ENCODE results near the gene ANO4.

DNA sequence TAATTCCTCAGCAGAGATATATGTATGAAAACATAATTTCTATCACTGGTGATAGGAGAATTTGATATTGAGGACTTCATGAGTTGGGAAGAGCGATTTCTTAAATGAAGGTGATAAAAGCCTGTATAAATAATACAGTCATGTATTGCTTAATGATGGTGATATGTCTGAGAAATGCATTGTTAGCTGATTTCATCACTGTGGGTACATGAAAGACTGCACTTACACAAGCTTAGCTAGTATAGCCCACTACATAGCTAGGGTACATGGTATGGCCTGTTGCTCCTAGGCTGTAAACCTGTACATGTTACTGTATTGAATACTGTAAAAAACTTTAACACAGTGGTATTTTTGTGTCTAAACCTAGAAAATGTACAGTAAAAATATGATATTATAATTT is 63.4 kb downstream of the ANO4 start:
- no peak for TF ChIP-seq CTCF (IDR thresholded peaks at IDR 0.05; ENCODE audit: insufficient read depth, low read length, poor library complexity, severe bottlenecking)
- no peak for TF ChIP-seq EZH2phosphoT487 (conservative IDR thresholded peaks at IDR 0.05; ENCODE audit: low read length)

All from SU-DHL-6 (cell line).